ENCODE data around the gene MARCKSL1. TPM values are rescaled to one million over a fixed set of nuclear protein-coding genes. Genes with fewer than 3 reads are reported as not detected.

MARCKSL1 gene
- total RNA-seq, 3 donors from 2014 or later (not counting 1 experiment from before 2014, with no cell fraction given), result 21.7 to 26.1 (median 21.8) TPM

DNA sequence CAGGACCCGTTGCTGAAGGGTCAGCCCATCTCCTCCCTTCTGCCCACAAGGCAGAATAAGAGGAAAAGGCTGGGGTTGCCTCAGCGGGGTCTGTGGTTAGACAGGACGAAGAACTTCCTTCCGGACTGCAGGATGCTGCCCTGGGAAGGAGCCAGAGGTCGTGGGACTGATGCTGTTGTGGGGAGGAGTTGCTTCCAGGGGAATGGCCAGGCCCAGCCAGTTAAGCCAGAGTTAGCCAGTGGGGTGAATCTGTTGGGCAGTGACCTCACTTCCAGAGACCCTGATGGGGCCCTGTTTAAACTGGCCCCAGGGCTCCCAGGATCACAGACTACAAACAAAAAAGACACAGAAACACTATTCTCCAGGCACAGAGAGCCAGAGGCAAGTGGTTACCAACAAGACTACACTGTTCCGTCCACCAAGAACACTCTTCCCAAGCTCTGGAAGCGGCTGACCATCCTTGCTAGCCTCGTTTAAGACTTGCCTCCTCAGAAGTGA, 13.2 kb upstream of the MARCKSL1 start:
- Histone ChIP-seq H3K27me3 (ENCODE audit: control insufficient read depth, insufficient read depth, low read length) (no peaks in the 10 kb centered on the region), H3K9me3 (ENCODE audit: control insufficient read depth, insufficient read depth, low read length) (no peaks in the 10 kb centered on the region), H3K4me1 (ENCODE audit: control insufficient read depth, insufficient read depth, low read length) (peaks cover 43% of the 10 kb centered on the region), H3K4me3 (ENCODE audit: low read length) (no peak overlapping the region), H3K36me3 (ENCODE audit: control insufficient read depth, insufficient read depth, low read length) (no peaks in the 10 kb centered on the region), H3K27ac (ENCODE audit: low read length) (no peak overlapping the region)
- Mint-ChIP-seq H3K27ac (peak overlapping the region in 1 of 2 donors; percentile 29), H3K36me3 (no peaks in the 10 kb centered on the region), H3K4me1 (peaks cover 28 to 40% of the 10 kb centered on the region in 2 donors), H3K4me3 (no peak overlapping the region), H3K27me3 (ENCODE audit: low read depth in 2 of 2) (peaks cover 0 to 4% of the 10 kb centered on the region in 2 donors), H3K9me3 (no peaks in the 10 kb centered on the region)
- no peak for DNase-seq
- intact Hi-C loops (cut with micrococcal nuclease), result no loop called here
- WGBS (ENCODE audit: insufficient coverage), result 31% methylated on average over 8 of the region's 8 CpGs
- ATAC-seq, result no peak
- TF ChIP-seq, protein P1, sequence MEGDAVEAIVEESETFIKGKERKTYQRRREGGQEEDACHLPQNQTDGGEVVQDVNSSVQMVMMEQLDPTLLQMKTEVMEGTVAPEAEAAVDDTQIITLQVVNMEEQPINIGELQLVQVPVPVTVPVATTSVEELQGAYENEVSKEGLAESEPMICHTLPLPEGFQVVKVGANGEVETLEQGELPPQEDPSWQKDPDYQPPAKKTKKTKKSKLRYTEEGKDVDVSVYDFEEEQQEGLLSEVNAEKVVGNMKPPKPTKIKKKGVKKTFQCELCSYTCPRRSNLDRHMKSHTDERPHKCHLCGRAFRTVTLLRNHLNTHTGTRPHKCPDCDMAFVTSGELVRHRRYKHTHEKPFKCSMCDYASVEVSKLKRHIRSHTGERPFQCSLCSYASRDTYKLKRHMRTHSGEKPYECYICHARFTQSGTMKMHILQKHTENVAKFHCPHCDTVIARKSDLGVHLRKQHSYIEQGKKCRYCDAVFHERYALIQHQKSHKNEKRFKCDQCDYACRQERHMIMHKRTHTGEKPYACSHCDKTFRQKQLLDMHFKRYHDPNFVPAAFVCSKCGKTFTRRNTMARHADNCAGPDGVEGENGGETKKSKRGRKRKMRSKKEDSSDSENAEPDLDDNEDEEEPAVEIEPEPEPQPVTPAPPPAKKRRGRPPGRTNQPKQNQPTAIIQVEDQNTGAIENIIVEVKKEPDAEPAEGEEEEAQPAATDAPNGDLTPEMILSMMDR (IDR thresholded peaks at IDR 0.05), result no peak

GRCh38 chr1:32346532-32347157, 10.6 kb upstream of the MARCKSL1 start:
- H3K4me1 ChIP-seq (ENCODE audit: control insufficient read depth, insufficient read depth, low read length), result peaks cover 36% of the 10 kb centered on the region
- peaks cover 23 to 34% of the 10 kb centered on the region in 2 donors for H3K4me1 Mint-ChIP-seq

DNA sequence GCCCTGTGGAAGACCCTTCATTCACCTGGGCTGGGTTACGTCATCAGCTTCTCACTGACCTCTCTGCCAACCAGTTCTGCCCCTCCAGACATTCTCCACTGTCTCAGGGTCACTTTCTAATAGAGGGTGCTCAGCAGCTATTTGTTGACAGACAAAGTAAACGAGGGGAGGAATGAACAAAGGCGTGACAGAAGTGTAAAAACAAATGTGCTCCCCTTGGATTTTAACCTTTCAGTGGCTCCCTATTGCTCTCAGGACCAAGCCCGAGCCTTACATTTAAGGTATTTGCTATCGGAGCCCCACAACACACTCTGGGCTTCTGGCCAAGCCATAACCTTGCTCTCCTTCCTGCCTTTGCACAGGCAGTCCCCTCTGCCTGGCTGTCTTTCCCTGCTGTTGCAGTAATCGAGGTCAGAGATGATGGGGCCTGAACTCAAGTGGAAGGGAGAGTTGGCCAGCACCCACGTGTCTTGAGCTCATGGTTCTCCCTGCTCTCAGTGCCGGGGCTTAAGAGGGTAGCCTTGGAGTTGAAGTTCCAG, 9.3 kb upstream of the MARCKSL1 start:
- no peak overlapping the region for H3K27ac ChIP-seq (ENCODE audit: low read length)
- peaks cover 27% of the 10 kb centered on the region for H3K4me1 ChIP-seq (ENCODE audit: control insufficient read depth, insufficient read depth, low read length)
- H3K27me3 Mint-ChIP-seq (ENCODE audit: low read depth in 2 of 2), result peaks cover 0 to 4% of the 10 kb centered on the region in 2 donors
- H3K4me3 ChIP-seq (ENCODE audit: low read length), result no peak overlapping the region
- TF ChIP-seq, protein P1 (IDR thresholded peaks at IDR 0.05), result no peak
- peaks cover 18 to 26% of the 10 kb centered on the region in 2 donors for H3K4me1 Mint-ChIP-seq
- intact Hi-C loops (cut with micrococcal nuclease), result no loop called here
- H3K9me3 ChIP-seq (ENCODE audit: control insufficient read depth, insufficient read depth, low read length), result no peaks in the 10 kb centered on the region
- H3K27ac Mint-ChIP-seq, result no peak overlapping the region
- no peaks in the 10 kb centered on the region for H3K27me3 ChIP-seq (ENCODE audit: control insufficient read depth, insufficient read depth, low read length)
- H3K9me3 Mint-ChIP-seq, result no peaks in the 10 kb centered on the region
- WGBS (ENCODE audit: insufficient coverage), result 30% methylated on average over 8 of the region's 8 CpGs
- no peak for ATAC-seq
- peak in 1 of 2 donors; percentile 62 for DNase-seq
- H3K36me3 ChIP-seq (ENCODE audit: control insufficient read depth, insufficient read depth, low read length), result no peaks in the 10 kb centered on the region
- no peak overlapping the region for H3K4me3 Mint-ChIP-seq
- H3K36me3 Mint-ChIP-seq, result no peaks in the 10 kb centered on the region

More at GRCh38 chr1:32346532-32347157, 10.6 kb upstream of the MARCKSL1 start:
- Mint-ChIP-seq H3K4me3 (no peak overlapping the region), H3K9me3 (no peaks in the 10 kb centered on the region), H3K27ac (no peak overlapping the region), H3K27me3 (ENCODE audit: low read depth in 2 of 2) (peaks cover 0 to 4% of the 10 kb centered on the region in 2 donors), H3K36me3 (no peaks in the 10 kb centered on the region)
- no peak overlapping the region for H3K4me3 ChIP-seq (ENCODE audit: low read length)
- DNase-seq, result no peak
- no peak for ATAC-seq
- intact Hi-C loops (cut with micrococcal nuclease), result no loop called here
- 91% methylated on average over 8 of the region's 9 CpGs for WGBS (ENCODE audit: insufficient coverage)
- no peaks in the 10 kb centered on the region for H3K27me3 ChIP-seq (ENCODE audit: control insufficient read depth, insufficient read depth, low read length)
- no peaks in the 10 kb centered on the region for H3K36me3 ChIP-seq (ENCODE audit: control insufficient read depth, insufficient read depth, low read length)
- H3K9me3 ChIP-seq (ENCODE audit: control insufficient read depth, insufficient read depth, low read length), result no peaks in the 10 kb centered on the region
- H3K27ac ChIP-seq (ENCODE audit: low read length), result no peak overlapping the region
- TF ChIP-seq, protein P1 (IDR thresholded peaks at IDR 0.05), result no peak

Measured in natural killer cell (primary cell).